NCI-H526 treated with DMSO at 0.1 percent for 48 hours (cell line): Measurements from ENCODE around the gene ANO1.

Experiments
- DNase-seq: peaks from one replicate; lab custom pipeline; 2025; lab: John Stamatoyannopoulos, UW

The ANO1 gene

DNA sequence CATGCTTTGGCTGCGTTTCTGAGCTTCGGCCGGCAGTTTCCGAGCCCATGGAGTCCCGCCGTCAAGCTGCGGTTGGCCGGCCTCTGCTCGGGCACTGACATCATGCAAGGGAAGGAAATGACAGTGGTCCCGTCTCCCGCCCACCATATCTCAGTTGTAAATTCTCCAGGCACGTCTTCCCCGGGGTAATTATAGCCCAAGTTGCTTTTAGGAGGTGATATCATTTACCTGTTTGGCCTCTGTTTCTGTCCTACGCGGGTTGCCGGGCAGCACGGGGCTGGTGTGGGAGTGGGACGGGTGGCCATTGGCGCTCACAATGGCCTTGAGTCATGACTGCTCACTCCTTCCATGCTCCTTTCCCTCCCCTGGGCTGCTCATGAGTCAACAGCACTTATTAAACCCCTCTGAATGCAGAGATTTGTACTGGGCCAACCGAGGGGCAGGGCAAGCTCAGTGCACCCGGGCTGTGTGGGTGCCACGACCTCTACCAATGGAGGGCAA, 4.2 kb upstream of the ANO1 start:
- DNase-seq, result no peak

DNA sequence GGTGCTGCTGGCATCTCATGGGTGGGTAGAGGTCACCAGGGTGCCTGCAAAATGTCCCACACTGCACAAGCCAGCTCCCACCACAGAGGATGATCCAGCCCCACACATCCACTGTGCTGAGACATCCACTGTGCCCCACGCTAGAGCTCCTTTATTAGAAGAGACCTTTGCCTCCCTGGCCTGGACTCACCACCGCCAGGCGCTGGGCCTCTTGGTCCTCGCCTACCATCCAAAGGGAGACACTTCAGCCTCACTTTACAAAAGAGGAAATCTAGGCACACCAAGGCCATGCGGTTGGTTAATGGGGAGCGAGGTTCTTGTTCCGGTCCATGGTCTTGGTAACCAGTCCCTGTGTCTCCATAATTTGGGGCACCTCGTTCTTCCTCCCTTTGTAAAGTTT, 3.4 kb upstream of the ANO1 start:
- no peak for DNase-seq

- DNase-seq, result no peak
These were observed 2.3 kb upstream of the ANO1 start for GRCh38 chr11:70075836-70076235.

DNA sequence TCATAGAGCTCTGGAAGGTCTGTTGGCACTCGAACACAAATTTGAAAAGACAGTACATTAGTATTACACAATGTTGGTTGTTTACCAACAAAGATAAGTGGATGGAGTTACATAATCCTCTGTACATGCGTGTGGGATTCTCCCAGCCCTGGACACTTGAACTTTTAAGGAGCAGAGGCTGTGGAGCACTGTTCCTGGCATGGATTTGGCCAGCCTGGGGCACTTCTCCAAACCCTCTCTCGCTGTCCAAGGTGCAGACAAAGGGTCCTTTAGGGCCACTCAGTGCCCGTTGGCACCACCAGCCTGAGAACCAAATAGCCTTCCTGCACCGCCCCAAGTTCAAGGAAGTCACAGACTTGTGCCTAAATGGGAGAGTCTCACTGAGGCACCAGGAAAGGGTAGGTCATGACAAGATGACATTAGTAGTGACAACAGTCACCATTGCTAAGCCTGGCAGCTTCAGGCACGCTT, 1.6 kb upstream of the ANO1 start:
- no peak for DNase-seq

GRCh38 chr11:70077411-70078094, 564 bp upstream of the ANO1 start:
- DNase-seq, result no peak

- no peak for DNase-seq
These were observed 882 bp downstream of the ANO1 start for GRCh38 chr11:70078781-70079616.

GRCh38 chr11:70079691-70080090, 1.6 kb downstream of the ANO1 start:
- DNase-seq, result no peak

DNA sequence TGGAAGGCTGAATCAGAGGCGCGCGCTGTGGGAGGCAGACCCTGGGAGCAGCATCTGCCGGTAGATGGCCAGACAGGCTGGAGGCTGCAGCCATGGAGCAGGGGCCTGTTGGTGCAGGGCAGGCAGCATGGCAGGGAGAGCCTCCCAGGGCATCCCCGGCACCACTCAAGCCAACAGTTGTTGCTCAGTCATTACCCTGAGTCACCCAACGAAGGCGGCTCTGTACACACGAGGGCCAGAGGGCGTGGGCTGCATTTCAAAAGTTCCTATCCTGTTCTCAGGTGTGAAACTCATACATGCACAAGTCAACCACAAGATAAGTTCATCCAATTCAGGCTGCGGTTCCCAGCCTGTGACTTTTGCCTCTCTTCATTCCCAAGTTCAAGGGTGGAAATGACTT, 2.6 kb downstream of the ANO1 start:
- DNase-seq, result no peak

DNA sequence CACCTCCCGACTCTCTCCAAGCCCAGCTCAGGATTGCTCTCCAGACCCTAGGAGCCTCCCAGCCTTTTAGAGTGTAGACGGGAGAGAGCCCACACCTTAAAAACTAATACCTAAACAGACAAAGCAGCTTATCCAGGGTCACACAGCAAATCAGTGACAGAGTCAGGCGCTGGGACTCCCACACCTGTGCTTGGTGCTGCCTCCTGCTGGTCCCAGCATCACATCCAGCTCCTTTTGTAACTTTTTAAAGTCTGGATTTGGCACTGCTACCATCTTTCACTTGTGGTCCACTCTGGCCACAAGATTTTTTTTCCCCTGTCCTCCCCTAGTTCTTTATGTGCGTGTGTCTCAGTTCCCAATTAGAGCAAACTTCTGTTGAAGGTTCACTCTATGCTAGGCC, 4.7 kb downstream of the ANO1 start:
- DNase-seq, result no peak

DNA sequence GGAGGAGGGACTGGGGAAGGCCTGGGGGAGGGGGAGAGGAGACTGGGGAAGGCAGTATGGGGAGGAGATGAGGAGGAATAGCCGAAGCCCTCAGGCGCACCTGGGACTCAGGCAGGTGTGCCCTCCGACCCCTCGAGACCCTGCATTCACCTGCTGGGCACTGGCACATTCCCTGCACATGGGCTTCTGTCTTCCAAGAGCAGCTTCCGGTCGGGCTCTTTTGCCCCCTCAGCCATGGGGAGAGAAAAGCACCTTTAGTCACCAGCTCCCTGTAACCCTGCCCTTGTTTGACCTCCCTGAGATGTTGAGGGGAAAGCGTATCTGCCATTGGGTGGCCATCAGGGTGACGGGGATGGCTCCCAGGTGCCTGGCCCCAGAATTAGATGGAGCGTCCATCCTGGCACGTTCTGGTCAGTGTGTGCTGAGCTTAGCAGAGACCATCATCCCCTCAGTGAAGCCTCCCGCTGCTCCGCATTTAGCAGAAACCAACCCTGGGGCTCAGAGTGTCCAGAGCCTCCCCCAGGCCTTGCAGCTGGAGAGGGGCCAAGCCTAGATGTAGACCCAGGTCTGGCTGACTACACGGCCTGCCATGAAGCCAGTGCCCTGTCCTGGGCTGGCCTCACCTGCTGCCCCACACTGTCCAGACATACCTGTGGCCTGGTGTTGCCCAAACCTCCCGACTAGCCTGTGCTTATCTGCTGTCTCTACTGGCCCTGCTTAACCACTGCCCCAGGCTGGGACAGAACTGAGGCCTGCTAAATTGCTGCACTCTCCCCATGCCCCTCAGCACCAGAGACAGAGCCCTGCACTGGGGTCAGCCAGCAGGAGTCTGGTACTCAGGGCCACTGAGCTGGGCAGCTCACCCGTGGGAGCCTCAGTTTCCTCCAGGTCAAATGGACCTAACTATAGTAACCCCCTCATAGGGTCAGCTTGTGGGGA, 6.2 kb downstream of the ANO1 start:
- no peak for DNase-seq

DNA sequence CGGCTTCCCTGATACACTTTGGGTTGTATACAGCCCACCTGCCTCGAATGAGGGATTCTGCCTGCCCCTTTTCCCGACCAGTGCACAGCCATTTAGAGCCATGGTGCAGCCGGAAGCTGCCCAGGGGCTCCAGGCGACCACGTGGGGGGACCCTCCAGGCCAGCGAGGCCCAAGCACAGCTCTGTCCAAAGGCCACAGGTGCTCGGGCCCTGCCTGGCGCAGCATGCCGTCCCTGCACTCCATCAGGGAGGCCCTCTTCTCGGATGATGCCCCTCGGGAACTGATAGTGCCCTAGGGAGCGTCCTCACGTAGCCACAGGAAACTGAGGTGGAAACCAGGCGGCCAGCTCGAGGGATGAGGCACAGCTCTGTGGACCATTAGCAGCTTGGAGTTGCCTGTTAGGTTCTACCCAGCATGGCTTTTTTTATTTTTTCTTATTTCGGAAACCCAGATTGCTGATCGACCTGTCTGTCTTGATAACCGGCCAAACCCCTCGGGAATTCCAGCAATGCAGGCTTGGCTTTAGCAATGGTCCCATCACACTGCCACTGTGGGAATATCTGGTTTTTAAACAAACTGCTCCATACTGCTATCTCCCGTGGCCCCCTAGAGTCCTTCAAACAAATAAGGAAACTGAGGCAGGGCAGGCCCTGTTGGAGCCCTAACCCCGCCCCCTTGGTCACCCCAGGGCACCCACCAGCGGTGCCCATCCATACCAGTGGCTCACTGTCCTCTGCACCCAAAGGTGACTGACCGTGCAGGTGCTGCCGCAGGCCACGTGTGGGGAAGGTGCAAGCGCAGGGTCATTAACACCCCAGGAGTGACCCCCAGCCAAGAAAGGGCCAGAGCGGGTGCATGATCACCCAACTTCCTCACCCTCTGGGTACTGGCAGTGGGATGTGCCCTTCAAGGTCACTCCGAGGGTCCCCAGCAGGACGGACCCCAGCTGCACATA, 8.0 kb downstream of the ANO1 start:
- DNase-seq, result no peak

DNA sequence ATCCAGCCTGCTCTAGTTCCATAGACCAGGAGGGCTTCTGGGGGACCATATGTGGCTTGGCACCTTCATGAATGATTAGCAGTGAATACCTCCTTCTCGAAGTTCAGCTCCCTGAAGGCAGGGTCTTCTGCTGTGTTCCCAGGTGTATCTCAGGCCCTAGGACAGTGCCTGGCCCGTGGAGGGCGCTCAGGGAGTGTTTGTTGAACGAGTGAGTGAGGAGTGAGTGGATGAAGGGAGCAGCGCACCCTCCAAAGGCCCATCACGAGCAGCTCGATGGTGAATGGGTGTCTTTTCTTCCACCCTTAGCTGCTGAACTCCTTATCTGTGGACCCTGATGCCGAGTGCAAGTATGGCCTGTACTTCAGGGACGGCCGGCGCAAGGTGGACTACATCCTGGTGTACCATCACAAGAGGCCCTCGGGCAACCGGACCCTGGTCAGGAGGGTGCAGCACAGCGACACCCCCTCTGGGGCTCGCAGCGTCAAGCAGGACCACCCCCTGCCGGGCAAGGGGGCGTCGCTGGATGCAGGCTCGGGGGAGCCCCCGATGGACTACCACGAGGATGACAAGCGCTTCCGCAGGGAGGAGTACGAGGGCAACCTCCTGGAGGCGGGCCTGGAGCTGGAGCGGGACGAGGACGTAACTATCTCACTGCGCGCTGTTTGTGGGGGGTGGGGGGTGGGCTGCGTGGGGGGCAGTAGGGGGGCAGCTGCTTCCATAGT, 9.5 kb downstream of the ANO1 start:
- no peak for DNase-seq

DNA sequence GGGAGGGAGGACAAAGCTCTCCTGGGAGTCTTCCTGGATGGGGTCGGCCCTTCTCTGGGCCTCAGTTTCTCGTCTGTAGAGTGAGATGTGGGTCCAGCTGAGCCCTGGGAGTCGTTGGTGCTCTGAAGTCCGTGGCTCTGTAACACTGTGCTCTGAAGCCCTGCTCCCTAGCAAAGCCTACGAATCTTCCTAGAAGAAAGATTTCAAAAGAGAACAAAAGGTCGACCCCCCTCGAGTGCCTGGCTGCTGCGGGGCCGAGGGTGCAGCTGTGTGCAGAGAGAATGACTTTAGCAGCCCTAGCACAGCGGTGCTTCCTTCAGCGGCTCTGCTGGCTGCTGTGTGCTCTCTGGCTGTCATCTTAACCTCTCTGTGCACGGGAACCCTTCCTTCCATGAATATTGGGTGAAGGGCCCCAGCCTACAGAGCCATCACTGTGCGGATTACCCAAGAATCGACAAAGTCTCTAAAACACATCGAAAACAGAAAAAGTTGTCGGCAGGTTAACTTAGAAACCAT, 10.7 kb downstream of the ANO1 start:
- no peak for DNase-seq

DNA sequence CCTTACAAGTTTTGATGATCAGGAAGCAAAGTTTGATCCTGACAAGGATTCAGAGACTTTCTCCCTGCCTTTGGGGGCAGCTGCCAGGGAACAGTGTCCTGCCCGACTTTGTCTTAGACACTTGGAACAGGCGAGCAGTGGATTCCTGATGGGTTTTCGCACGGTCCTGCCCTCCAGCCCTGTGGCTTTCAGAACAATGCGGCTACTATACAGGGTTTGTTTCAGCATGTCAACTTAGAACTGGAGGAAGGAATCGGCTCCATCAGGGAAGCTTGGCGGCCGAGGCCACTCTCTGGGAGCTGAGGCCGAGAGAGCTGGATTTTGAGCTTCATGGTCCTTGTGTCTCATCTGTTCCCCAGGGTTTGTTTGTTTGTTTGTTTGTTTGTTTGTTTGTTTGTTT, 11.5 kb downstream of the ANO1 start:
- no peak for DNase-seq

DNA sequence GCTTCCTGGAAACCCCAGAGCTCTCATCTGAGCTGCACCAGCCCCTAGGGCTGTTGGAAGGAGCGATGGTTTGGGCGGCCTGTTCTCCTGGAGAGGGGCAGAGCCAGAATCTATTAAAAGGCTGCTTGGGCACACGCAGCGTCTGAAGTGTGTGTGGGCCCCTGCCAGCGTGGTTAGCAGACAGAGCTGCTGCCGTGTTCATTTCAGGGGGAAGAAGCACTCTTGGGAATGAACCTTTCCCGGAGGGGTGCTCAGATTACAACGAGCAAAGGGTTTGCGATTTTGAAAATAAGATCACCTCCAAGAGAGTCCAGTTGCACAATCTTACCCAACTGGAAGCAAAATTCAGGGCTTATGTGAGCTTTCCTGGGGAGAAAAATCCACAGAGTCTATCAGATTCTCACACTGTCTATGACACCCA, 12.9 kb downstream of the ANO1 start:
- DNase-seq, result no peak

DNA sequence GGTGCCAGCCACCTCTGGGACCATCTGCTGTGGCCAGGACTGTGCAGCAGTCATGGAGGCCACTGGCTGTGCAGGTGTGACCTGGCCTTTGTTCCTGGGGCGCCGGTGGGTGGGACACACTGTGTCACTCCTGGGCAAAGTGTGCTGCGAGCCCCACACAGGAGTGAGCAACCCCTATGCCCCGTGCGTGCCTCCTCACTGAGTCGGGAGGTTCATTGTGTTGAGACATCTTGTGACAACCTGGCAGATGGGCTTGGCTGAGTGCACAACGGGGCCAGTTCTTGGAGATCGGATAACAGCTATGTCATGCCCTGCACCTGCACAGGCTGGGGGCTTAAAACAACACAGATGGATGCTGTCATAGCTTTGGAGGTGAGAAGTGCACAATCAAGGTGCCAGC, 13.5 kb downstream of the ANO1 start:
- DNase-seq, result no peak

DNA sequence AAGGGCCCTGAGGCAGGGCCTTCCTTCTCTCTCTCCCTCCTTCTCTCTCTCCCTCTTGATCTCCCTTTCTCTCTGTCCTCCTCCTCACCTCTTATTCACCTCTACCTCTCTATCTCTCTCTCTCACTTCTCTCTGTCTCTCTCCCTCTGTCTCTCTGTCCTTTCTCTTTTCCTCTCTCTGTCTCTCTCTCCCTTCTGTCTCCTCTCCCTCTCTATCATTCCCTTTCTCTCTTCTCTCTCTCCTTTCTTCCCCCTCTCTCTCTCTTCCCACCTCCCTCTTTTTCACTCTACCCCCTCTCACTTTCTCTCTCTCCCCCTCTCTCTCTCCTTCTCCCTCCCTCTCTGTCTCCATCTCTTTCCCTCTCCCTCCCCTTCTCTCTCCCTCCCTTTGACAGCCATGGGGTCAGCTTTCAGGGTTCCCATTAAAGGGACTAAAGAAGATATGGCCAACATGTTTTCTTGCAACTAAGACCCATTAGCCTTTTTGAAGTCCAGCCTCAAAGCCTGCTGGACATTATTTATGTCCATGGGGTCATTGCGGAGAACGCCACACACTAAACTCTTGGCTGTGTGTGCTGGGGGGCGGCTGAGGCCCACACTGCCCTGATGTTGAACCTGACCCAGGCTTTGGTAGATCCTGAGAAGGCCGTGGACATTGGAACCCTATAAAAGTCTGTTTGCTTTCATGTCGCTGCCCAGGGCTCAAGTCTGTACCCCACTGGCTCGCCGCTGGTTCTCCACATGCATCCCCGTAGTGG, 15.0 kb downstream of the ANO1 start:
- no peak for DNase-seq

GRCh38 chr11:70095541-70096252, 17.6 kb downstream of the ANO1 start:
- DNase-seq, result no peak
